Transverse colon (tissue), 4 donors: Measurements from ENCODE around the gene CISD3. TPM values are rescaled to one million over a fixed set of nuclear protein-coding genes. Genes with fewer than 3 reads are reported as not detected.

ENCODE experiments used
- DNase-seq: peaks from one replicate; pipeline ENCODE4 v3.0.0-alpha.2; 2019
- H3K27ac ChIP-seq, 4 donors: fragments of 200-600 bp; sonication (generic); 2 replicates each; pipeline ENCODE4 v1.5.1; 2016 to 2018; ENCODE audit warnings: inconsistent platforms in 4 of 4
- H3K27me3 ChIP-seq: fragments of 200-600 bp; sonication (generic); 2 replicates; pipeline ENCODE4 v1.5.1; 2017; ENCODE audit warnings: inconsistent platforms
- H3K36me3 ChIP-seq, 4 donors: fragments of 200-600 bp; sonication (generic); 2 replicates each; pipeline ENCODE4 v1.5.1; 2017 to 2019; ENCODE audit warnings: inconsistent platforms in 4 of 4
- H3K4me1 ChIP-seq, 4 donors: fragments of 200-600 bp; sonication (generic); 2 replicates each; pipeline ENCODE4 v1.5.1; 2017 to 2020; ENCODE audit warnings: inconsistent platforms in 4 of 4
- H3K4me3 ChIP-seq, 4 donors: fragments of 200-600 bp; sonication (generic); 1 replicate in 1 of 4; 2 replicates in 3 of 4; pipeline versions ENCODE4 v1.5.1 to v1.6.1; 2017 to 2019; ENCODE audit warnings: inconsistent platforms in 4 of 4
- H3K9me3 ChIP-seq, 2 donors: fragments of 200-600 bp; sonication (generic); 2 replicates each; pipeline ENCODE4 v1.5.1; 2017 to 2019; ENCODE audit warnings: inconsistent platforms in 2 of 2
- CTCF ChIP-seq, 5 experiments: fragments of 200-600 bp in 3 of 5; fragments of 450-650 bp in 2 of 5; sonication (generic) in 3 of 5; IDR thresholded peaks; 1 replicate in 2 of 5; 2 replicates in 3 of 5; pipeline ENCODE4 v1.5.1; 2016 to 2017; ENCODE audit warnings: antibody characterized with exemption in 5 of 5, inconsistent platforms in 3 of 5, mild to moderate bottlenecking in 2 of 5, moderate library complexity in 1 of 5
- EP300 ChIP-seq: sonication (generic); formaldehyde crosslinking; IDR thresholded peaks from one replicate; pipeline ENCODE4 v1.6.1; 2017; ENCODE audit warnings: antibody characterized with exemption, low read depth
- POLR2A ChIP-seq: fragments of 450-650 bp; IDR thresholded peaks from one replicate; pipeline ENCODE4 v1.6.1; 2016; ENCODE audit warnings: antibody characterized with exemption, mild to moderate bottlenecking, moderate library complexity
- POLR2AphosphoS5 ChIP-seq, 3 donors: sonication (generic); formaldehyde crosslinking; IDR thresholded peaks; one replicate each; pipeline ENCODE4 v1.6.1; 2016; ENCODE audit warnings: antibody characterized with exemption in 3 of 3
- WGBS, 2 donors: methylation state at CpG; one replicate each; pipeline ENCODE4 v1.1.5; 2018; ENCODE audit warnings: low coverage in 1 of 2; 5-methylcytosine and 5-hydroxymethylcytosine counted together
- in situ Hi-C, 4 donors: fragments of 200-750 bp; cut with MboI; loops; one replicate each; pipeline versions ENCODE4 v1.15.0 to v1.15.1; 2017; ENCODE audit warnings: low sequenced_read_pairs in 3 of 4, low pct_ligation_motif_present in 1 of 4, low pct_unique_long_range_greater_than_20kb in 1 of 4
- intact Hi-C: fragments of 100-400 bp; cut with DNase I; formaldehyde crosslinking; loops from one replicate; pipeline ENCODE4 v1.15.1; 2023; ENCODE audit warnings: low total_unique reads
- total RNA-seq, 4 donors: library from RNA; depleted of rRNA; stranded (reverse); fragments of >200 nt; gene quantifications; one replicate each; pipeline ENCODE4 v1.1.0, GENCODE V29; 2016

Gene CISD3
- total RNA-seq, 4 donors from 2014 or later = 11.2 to 35.0 (median 20.5) TPM

- 87 to 100% methylated on average over 1 to 5 of the region's 5 CpGs for whole genome bisulfite sequencing, 2 donors
- intact Hi-C loops = no loop called here
- Histone ChIP-seq H3K36me3 (no peaks in the 10 kb centered on the region), H3K4me1 (peaks cover 9 to 35% (median 19%) of the 10 kb centered on the region in 4 donors), H3K4me3 (no peak overlapping the region), H3K9me3 (no peaks in the 10 kb centered on the region), H3K27me3 (no peaks in the 10 kb centered on the region), H3K27ac (no peak overlapping the region)
- no peak for TF ChIP-seq POLR2A
- TF ChIP-seq EP300 = no peak
- no peak for TF ChIP-seq POLR2AphosphoS5 (IDR thresholded peaks at IDR 0.05)
- TF ChIP-seq CTCF (IDR thresholded peaks at IDR 0.05) = no peak
- DNase-seq = no peak
- in situ Hi-C loops = no loop called here
Observed at GRCh38 chr17:38698760-38699159, 31.4 kb upstream of the CISD3 start.

- in situ Hi-C loops = no loop called here
- 7% methylated on average over 16 of the region's 25 CpGs; no CpG with 5 or more reads in 1 of the 2 donors for WGBS, 2 donors
- Histone ChIP-seq H3K36me3 (no peaks in the 10 kb centered on the region), H3K9me3 (no peaks in the 10 kb centered on the region), H3K27me3 (no peaks in the 10 kb centered on the region), H3K4me1 (peaks cover 9 to 32% (median 22%) of the 10 kb centered on the region in 4 donors), H3K27ac (peak overlapping the region; percentile 99), H3K4me3 (peak overlapping the region; percentile 74 to 95 (median 92))
- intact Hi-C loops = loop anchor here (2.0 kb wide), 1 partner anchor 29 kb away; the partner anchor contains the start of gene CISD3
- peak; percentile 59 for DNase-seq
- TF ChIP-seq EP300 (no peak), POLR2A (no peak), CTCF (IDR thresholded peaks at IDR 0.05) (no peak), POLR2AphosphoS5 (IDR thresholded peaks at IDR 0.05) (no peak)
Observed at GRCh38 chr17:38701504-38702165, 28.5 kb upstream of the CISD3 start.

- TF ChIP-seq POLR2A = peak; percentile 87
- no peak for TF ChIP-seq EP300
- TF ChIP-seq CTCF (IDR thresholded peaks at IDR 0.05) = peak in 1 of 5 experiments; percentile 11
- peak; percentile 87 to 96 (median 96) for TF ChIP-seq POLR2AphosphoS5 (IDR thresholded peaks at IDR 0.05)
- Histone ChIP-seq H3K4me1 (peaks cover 14 to 39% (median 29%) of the 10 kb centered on the region in 4 donors), H3K4me3 (peak overlapping the region; percentile 74 to 95 (median 92)), H3K36me3 (no peaks in the 10 kb centered on the region), H3K9me3 (no peaks in the 10 kb centered on the region), H3K27me3 (no peaks in the 10 kb centered on the region), H3K27ac (peak overlapping the region; percentile 99)
- in situ Hi-C loops (no loop called here), intact Hi-C loops (loop anchor here (2.0 kb wide), 1 partner anchor 28 kb away; the partner anchor contains the start of gene CISD3)
- 0% methylated on average over 62 of the region's 81 CpGs; no CpG with 5 or more reads in 1 of the 2 donors for WGBS, 2 donors
- DNase-seq = peak; percentile 91
Observed at GRCh38 chr17:38702166-38702915, 27.8 kb upstream of the CISD3 start.
